Stomach (tissue), 9 donors: ENCODE data around the gene PSMD3. TPM values are rescaled to one million over a fixed set of nuclear protein-coding genes. Genes with fewer than 3 reads are reported as not detected.

Source experiments
- DNase-seq, 2 donors: peaks; one replicate each; pipeline versions ENCODE4 v3.0.0 to v3.0.0-alpha.2; 2013 to 2019
- H3K27ac ChIP-seq, 5 donors: fragments of 200-600 bp in 4 of 5; sonication (generic) in 4 of 5; one replicate each; pipeline ENCODE4 v1.5.1; 2013 to 2019; ENCODE audit warnings: mild to moderate bottlenecking in 1 of 5, moderate library complexity in 1 of 5
- H3K27me3 ChIP-seq, 3 donors: fragments of 200-600 bp; sonication (generic); one replicate each; pipeline ENCODE4 v1.5.1; 2017 to 2019; ENCODE audit warnings: mixed run types in 1 of 3
- H3K36me3 ChIP-seq, 4 donors: fragments of 200-600 bp; sonication (generic); 1 replicate in 3 of 4; 2 replicates in 1 of 4; pipeline ENCODE4 v1.5.1; 2016 to 2019
- H3K4me1 ChIP-seq, 4 donors: fragments of 200-600 bp; sonication (generic); one replicate each; pipeline ENCODE4 v1.5.1; 2016 to 2019
- H3K4me3 ChIP-seq, 4 donors: fragments of 200-600 bp; sonication (generic) in 3 of 4; one replicate each; pipeline ENCODE4 v1.5.1; 2016 to 2019; ENCODE audit warnings: mild to moderate bottlenecking in 1 of 4
- H3K9me3 ChIP-seq, 4 donors: fragments of 200-600 bp; sonication (generic); one replicate each; pipeline ENCODE4 v1.5.1; 2016 to 2019
- EP300 ChIP-seq: sonication (generic); formaldehyde crosslinking; IDR thresholded peaks from one replicate; pipeline ENCODE4 v1.6.1; 2017; ENCODE audit warnings: antibody characterized with exemption
- POLR2A ChIP-seq, 4 donors: fragments of 450-650 bp; IDR thresholded peaks; one replicate each; pipeline ENCODE4 v1.6.1; 2016; ENCODE audit warnings: antibody characterized with exemption in 4 of 4, control low read depth in 2 of 4, mild to moderate bottlenecking in 1 of 4, moderate library complexity in 1 of 4
- POLR2AphosphoS5 ChIP-seq, 3 donors: sonication (generic); formaldehyde crosslinking; IDR thresholded peaks; one replicate each; pipeline ENCODE4 v1.6.1; 2016; ENCODE audit warnings: antibody characterized with exemption in 3 of 3
- WGBS, 5 donors: extraction: QIAGEN DNeasy Blood & Tissue Kit in 3 of 5; methylation state at CpG; one replicate each; pipeline versions ENCODE4 v1.1.5 to v1.1.7; 2013 to 2018; 5-methylcytosine and 5-hydroxymethylcytosine counted together
- intact Hi-C: fragments of 100-400 bp; cut with DNase I; formaldehyde crosslinking; loops from one replicate; pipeline ENCODE4 v1.15.1; 2023; ENCODE audit warnings: low total_unique reads
- polyA plus RNA-seq, 3 donors: library from polyadenylated mRNA; stranded (reverse); fragments of 200-250 nt; gene quantifications; one replicate each; pipeline ENCODE4 v1.2.3, GENCODE V29; 2013
- total RNA-seq, 5 donors: library from RNA; depleted of rRNA; stranded (reverse); fragments of >200 nt; gene quantifications; one replicate each; pipeline versions ENCODE4 v1.1.0 to v1.2.3, GENCODE V29; 2014 to 2016
- TF ChIP-seq, protein P1 (sequence below), 7 experiments: fragments of 450-650 bp in 4 of 7; fragments of 200-600 bp in 3 of 7; sonication (generic) in 3 of 7; IDR thresholded peaks; one replicate each; pipeline ENCODE4 v1.5.1; 2016 to 2019; ENCODE audit warnings: antibody characterized with exemption in 7 of 7, control low read depth in 2 of 7, mild to moderate bottlenecking in 1 of 7
- donor health status: healthy with polysubstance abuse.
- donor health status: Bipolar disorder and iron deficiency.
- donor health status: healthy.

PSMD3 gene
- total and polyA plus RNA-seq, 8 donors, result 13.4 to 140 (median 47.3) TPM

- WGBS, 5 donors, result 71 to 86% (median 75%) methylated on average over 5 of the region's 5 CpGs
- Histone ChIP-seq H3K36me3 (no peaks in the 10 kb centered on the region), H3K27ac (no peak overlapping the region), H3K9me3 (no peaks in the 10 kb centered on the region), H3K4me3 (no peak overlapping the region), H3K4me1 (peaks cover 0 to 4% (median 1%) of the 10 kb centered on the region in 4 donors), H3K27me3 (peaks cover 0 to 74% (median 0%) of the 10 kb centered on the region in 3 donors)
- DNase-seq, result no peak
- TF ChIP-seq EP300, result no peak
- no peak for TF ChIP-seq POLR2AphosphoS5 (IDR thresholded peaks at IDR 0.05)
- TF ChIP-seq POLR2A (IDR thresholded peaks at IDR 0.05), result no peak
- TF ChIP-seq, protein P1, sequence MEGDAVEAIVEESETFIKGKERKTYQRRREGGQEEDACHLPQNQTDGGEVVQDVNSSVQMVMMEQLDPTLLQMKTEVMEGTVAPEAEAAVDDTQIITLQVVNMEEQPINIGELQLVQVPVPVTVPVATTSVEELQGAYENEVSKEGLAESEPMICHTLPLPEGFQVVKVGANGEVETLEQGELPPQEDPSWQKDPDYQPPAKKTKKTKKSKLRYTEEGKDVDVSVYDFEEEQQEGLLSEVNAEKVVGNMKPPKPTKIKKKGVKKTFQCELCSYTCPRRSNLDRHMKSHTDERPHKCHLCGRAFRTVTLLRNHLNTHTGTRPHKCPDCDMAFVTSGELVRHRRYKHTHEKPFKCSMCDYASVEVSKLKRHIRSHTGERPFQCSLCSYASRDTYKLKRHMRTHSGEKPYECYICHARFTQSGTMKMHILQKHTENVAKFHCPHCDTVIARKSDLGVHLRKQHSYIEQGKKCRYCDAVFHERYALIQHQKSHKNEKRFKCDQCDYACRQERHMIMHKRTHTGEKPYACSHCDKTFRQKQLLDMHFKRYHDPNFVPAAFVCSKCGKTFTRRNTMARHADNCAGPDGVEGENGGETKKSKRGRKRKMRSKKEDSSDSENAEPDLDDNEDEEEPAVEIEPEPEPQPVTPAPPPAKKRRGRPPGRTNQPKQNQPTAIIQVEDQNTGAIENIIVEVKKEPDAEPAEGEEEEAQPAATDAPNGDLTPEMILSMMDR (IDR thresholded peaks at IDR 0.05), result no peak
- intact Hi-C loops, result no loop called here
Measured at GRCh38 chr17:39974433-39974832, 6.2 kb upstream of the PSMD3 start.

DNA sequence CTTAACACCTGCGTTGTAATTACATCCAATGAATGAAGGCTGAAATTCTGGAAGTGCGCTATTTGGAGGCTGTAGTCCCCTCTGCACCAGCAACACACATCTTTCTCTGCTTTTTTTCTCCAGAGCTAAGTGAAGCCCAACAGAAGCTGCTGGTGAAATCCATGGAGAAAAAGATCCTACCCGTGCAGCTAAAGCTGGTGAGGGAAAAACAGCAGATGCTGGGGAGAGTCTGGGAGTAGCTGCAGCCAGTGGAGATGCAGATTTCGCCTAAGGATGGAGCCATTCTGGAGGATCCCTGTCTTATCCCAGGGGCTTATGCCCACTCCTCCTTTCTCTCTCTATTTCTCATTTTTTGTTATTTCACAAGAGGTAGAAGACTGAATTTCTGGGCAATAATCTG, 4.8 kb upstream of the PSMD3 start:
- intact Hi-C loops, result no loop called here
- peaks cover 0 to 64% (median 0%) of the 10 kb centered on the region in 3 donors for H3K27me3 ChIP-seq
- 66 to 77% (median 70%) methylated on average over 4 of the region's 4 CpGs for WGBS, 5 donors
- no peaks in the 10 kb centered on the region for H3K9me3 ChIP-seq
- no peak overlapping the region for H3K4me3 ChIP-seq
- peaks cover 0 to 11% (median 7%) of the 10 kb centered on the region in 4 donors for H3K4me1 ChIP-seq
- no peak overlapping the region for H3K27ac ChIP-seq
- TF ChIP-seq, protein P1 (IDR thresholded peaks at IDR 0.05), result no peak
- no peak for TF ChIP-seq EP300
- TF ChIP-seq POLR2AphosphoS5 (IDR thresholded peaks at IDR 0.05), result no peak
- TF ChIP-seq POLR2A (IDR thresholded peaks at IDR 0.05), result no peak
- DNase-seq, result no peak
- no peaks in the 10 kb centered on the region for H3K36me3 ChIP-seq

DNA sequence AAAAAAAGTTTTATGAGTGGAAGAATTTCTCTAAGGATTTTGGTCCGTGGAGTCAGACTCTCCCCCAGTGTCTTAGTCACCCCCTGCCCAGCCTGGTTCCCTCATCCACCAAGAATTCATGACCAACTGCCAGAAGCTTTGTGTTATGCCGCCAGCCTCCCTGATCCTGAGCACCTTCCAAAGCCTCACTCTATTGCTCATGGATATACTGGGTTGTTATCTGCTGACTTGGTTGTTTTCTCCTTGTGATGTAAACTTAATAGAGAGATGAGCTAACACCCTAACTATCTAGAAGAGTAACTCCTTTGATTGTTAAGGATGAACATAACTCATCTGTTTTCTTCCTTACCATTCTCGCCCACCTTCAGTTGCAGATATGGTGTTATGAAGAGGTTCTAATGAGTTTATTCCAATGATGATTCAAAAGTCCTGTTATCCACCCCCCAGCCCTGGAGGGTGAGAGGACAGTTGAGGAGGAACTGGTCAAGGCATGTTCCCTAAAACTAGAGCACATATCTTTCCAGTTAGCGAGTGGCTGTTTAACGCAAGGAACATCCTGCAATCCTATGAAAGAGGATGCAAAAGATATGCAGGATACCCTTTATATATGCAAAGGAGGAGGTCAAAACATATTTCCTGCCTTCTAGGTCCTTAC, 1.5 kb upstream of the PSMD3 start:
- Histone ChIP-seq H3K4me3 (no peak overlapping the region), H3K4me1 (peaks cover 8 to 37% (median 31%) of the 10 kb centered on the region in 4 donors), H3K9me3 (no peaks in the 10 kb centered on the region), H3K27me3 (peaks cover 0 to 40% (median 0%) of the 10 kb centered on the region in 3 donors), H3K27ac (peak overlapping the region in 1 of 5 donors; percentile 93), H3K36me3 (peaks cover 0 to 7% (median 4%) of the 10 kb centered on the region in 4 donors)
- TF ChIP-seq POLR2AphosphoS5 (IDR thresholded peaks at IDR 0.05) (no peak), POLR2A (IDR thresholded peaks at IDR 0.05) (no peak), EP300 (no peak)
- TF ChIP-seq, protein P1 (IDR thresholded peaks at IDR 0.05), result no peak
- DNase-seq, result peak in 1 of 2 donors; percentile 36
- intact Hi-C loops, result no loop called here
- WGBS, 5 donors, result 69 to 85% (median 82%) methylated on average over 5 of the region's 5 CpGs

GRCh38 chr17:39979893-39980350, 685 bp upstream of the PSMD3 start:
- peak overlapping the region; percentile 78 to 97 (median 94) for H3K27ac ChIP-seq
- TF ChIP-seq POLR2AphosphoS5 (IDR thresholded peaks at IDR 0.05), result no peak
- TF ChIP-seq, protein P1 (IDR thresholded peaks at IDR 0.05), result no peak
- TF ChIP-seq EP300, result no peak
- TF ChIP-seq POLR2A (IDR thresholded peaks at IDR 0.05), result no peak
- H3K27me3 ChIP-seq, result peaks cover 0 to 32% (median 0%) of the 10 kb centered on the region in 3 donors
- peak overlapping the region; percentile 75 to 99 (median 91) for H3K4me3 ChIP-seq
- H3K4me1 ChIP-seq, result peaks cover 8 to 37% (median 31%) of the 10 kb centered on the region in 4 donors
- intact Hi-C loops, result no loop called here
- no peaks in the 10 kb centered on the region for H3K9me3 ChIP-seq
- WGBS, 5 donors, result 0 to 1% (median 0%) methylated on average over 10 of the region's 10 CpGs
- peak in 1 of 2 donors; percentile 61 for DNase-seq
- peaks cover 8 to 14% (median 12%) of the 10 kb centered on the region in 4 donors for H3K36me3 ChIP-seq
